ENCODE results near the gene HNF4A.

The HNF4A gene

DNA sequence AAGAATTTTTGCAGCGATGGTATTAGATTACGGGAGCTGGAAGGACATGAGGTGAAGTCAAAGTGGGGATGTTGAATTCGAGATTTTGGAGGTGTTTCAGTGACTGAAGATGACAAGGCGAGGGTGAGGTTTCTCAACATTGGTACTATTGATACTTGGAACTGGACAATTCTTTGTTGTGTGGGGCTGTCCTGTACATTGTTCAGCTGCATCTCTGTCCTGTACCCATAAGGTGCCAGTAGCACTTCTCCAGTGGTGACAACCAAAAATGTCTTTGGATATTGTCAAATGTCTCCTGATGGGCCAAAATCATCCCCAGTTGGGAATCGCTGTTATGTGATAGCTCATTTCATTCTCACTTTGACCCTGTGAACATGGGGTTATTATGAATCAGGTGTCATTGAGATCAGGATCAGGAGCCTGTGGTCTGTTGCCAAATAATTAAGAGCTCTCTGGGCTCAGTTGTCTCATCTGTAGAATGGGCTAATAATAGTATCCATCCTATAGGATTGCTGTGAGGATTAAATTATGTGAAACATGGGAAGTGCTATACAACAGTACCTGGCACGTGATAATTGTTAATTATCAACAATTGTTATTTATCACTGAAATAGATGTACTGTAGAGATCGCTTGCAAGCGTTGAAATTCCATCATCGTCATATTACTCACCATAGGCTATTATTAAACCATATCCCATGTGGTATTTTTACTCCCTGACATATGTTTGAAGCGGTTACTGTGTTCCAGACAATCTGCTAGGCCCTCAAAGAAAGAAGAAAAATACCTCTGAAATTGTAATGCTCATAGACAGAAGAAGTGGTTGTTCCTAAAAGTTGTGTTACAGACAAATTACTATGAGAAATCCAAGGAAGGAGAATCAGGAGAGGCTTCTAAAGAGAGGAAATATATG lies 71.6 kb downstream of the HNF4A start:
- DNase-seq = no peak
- ATAC-seq = no peak

DNA sequence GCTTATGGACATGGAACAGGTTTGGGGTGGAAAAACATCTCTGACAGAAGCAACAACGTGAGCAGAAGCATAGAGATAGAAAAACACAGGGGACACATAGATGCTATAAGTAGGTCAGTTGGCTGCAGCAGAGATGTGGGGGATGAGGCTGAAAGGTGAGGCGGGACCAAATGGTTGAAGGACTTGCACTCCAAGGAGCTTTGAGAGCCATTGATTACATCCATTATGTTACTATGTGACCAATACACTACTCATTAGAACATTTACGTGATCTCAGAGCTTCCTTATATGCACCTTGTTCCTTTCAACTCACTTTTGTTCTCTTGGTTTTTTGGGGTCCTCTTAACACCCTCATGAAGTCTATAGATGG lies 72.3 kb downstream of the HNF4A start:
- no peak for ATAC-seq
- DNase-seq = no peak

DNA sequence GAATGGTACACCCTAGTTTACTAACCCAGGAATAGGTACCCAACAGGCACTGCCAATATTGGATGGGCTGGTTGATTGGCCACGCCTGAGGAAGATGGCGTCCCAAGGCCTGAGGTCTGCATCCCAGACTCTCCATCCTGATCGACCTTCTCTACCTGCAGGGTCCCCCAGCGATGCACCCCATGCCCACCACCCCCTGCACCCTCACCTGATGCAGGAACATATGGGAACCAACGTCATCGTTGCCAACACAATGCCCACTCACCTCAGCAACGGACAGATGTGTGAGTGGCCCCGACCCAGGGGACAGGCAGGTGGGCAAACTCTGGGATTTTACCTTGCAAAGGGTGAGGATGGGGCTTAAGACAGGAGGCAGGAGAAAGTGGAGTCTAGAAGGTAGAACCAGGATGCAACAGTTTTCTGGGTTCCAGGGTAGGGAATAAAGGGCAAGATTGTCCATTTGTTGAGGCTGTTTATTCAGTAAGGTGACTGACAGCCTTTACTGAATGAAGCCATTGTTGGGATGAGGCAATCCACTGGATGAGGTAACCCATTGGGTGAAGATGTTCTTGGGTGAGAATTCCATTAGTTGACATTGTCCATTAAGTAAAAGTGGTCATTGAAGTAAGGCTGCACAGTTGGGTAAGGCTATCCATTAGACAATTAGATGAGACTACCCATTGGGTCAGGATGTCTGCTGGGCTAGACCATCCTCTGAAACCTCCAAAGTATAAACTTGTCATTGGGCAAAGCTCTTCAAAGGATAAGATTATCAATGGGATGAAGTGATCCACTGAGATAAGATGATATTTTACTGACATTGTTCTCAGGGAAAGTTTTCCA lies 72.9 kb downstream of the HNF4A start:
- DNase-seq (no peak), ATAC-seq (no peak)

DNA sequence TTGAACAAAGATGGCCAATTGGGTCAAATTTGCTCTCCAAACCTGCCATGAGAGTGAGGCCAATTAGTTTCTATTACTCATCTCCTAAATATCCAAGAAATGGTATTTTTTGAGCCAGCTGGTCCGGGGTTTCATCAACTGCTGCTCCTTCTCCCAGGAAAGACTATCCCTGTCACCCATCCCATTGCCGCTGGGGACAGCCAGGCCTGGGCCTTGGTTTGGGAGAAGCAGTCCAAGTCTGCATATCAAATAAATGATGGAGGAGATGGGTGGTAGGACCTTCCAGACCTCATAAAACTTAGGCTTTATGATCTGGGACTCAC lies 73.5 kb downstream of the HNF4A start:
- DNase-seq (no peak), ATAC-seq (no peak)

DNA sequence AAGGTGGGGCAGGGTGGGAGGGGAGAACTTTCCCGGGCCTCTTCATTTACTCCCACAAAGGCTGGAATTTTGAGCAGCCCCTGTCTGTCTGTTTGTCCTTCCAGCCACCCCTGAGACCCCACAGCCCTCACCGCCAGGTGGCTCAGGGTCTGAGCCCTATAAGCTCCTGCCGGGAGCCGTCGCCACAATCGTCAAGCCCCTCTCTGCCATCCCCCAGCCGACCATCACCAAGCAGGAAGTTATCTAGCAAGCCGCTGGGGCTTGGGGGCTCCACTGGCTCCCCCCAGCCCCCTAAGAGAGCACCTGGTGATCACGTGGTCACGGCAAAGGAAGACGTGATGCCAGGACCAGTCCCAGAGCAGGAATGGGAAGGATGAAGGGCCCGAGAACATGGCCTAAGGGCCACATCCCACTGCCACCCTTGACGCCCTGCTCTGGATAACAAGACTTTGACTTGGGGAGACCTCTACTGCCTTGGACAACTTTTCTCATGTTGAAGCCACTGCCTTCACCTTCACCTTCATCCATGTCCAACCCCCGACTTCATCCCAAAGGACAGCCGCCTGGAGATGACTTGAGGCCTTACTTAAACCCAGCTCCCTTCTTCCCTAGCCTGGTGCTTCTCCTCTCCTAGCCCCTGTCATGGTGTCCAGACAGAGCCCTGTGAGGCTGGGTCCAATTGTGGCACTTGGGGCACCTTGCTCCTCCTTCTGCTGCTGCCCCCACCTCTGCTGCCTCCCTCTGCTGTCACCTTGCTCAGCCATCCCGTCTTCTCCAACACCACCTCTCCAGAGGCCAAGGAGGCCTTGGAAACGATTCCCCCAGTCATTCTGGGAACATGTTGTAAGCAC lies 74.1 kb downstream of the HNF4A start:
- ATAC-seq = no peak

DNA sequence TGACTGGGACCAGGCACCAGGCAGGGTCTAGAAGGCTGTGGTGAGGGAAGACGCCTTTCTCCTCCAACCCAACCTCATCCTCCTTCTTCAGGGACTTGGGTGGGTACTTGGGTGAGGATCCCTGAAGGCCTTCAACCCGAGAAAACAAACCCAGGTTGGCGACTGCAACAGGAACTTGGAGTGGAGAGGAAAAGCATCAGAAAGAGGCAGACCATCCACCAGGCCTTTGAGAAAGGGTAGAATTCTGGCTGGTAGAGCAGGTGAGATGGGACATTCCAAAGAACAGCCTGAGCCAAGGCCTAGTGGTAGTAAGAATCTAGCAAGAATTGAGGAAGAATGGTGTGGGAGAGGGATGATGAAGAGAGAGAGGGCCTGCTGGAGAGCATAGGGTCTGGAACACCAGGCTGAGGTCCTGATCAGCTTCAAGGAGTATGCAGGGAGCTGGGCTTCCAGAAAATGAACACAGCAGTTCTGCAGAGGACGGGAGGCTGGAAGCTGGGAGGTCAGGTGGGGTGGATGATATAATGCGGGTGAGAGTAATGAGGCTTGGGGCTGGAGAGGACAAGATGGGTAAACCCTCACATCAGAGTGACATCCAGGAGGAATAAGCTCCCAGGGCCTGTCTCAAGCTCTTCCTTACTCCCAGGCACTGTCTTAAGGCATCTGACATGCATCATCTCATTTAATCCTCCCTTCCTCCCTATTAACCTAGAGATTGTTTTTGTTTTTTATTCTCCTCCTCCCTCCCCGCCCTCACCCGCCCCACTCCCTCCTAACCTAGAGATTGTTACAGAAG lies 75.0 kb downstream of the HNF4A start:
- no peak for DNase-seq
- ATAC-seq = no peak

More for the DNA sequence above, 74.1 kb downstream of the HNF4A start:
- no peak for DNase-seq

DNA sequence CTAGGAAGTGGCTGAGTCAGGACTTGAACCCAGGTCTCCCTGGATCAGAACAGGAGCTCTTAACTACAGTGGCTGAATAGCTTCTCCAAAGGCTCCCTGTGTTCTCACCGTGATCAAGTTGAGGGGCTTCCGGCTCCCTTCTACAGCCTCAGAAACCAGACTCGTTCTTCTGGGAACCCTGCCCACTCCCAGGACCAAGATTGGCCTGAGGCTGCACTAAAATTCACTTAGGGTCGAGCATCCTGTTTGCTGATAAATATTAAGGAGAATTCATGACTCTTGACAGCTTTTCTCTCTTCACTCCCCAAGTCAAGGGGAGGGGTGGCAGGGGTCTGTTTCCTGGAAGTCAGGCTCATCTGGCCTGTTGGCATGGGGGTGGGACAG lies 75.6 kb downstream of the HNF4A start:
- DNase-seq (no peak), ATAC-seq (no peak)

DNA sequence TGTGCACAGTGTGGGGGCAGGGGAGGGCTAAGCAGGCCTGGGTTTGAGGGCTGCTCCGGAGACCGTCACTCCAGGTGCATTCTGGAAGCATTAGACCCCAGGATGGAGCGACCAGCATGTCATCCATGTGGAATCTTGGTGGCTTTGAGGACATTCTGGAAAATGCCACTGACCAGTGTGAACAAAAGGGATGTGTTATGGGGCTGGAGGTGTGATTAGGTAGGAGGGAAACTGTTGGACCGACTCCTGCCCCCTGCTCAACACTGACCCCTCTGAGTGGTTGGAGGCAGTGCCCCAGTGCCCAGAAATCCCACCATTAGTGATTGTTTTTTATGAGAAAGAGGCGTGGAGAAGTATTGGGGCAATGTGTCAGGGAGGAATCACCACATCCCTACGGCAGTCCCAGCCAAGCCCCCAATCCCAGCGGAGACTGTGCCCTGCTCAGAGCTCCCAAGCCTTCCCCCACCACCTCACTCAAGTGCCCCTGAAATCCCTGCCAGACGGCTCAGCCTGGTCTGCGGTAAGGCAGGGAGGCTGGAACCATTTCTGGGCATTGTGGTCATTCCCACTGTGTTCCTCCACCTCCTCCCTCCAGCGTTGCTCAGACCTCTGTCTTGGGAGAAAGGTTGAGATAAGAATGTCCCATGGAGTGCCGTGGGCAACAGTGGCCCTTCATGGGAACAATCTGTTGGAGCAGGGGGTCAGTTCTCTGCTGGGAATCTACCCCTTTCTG lies 76.2 kb downstream of the HNF4A start:
- DNase-seq (no peak), ATAC-seq (no peak)

DNA sequence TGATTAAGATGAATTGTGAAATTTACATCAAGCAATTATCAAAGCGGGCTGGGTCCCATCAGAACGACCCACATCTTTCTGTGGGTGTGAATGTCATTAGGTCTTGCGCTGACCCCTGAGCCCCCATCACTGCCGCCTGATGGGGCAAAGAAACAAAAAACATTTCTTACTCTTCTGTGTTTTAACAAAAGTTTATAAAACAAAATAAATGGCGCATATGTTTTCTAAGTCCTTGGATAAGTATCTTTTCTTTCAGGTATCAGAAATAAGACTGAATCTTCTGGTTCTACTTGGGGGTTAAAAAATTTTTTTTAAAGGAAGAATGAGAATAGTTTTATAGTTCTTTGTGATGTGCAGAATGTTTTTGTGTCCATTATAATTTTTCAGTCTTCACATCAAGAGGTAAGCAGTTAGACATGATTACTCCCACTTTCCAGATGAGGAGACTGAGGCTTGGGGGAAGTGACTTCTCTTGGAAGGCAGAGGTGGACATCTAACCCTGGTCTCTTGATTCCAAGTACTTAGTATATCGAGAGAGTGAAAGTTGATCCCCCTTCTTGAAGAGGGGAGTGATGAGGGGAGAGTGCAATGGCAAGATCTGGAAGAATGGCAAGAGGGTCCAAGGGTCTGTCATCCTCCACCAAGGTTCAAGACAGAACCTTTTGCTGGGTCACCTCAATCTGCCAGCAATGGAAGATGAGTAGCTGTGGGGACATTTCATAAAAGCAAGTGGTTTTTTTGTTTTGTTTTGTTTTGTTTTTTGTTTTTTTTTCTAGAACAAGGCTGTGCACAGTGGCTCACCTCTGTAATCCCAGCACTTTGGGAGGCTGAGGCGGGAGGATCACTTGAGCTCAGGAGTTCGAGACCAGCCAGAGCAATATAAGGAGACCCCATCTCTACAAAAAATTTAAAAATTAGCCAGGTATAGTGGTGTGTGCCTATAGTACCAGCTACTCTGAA lies 77.4 kb downstream of the HNF4A start:
- DNase-seq (no peak), ATAC-seq (no peak)

DNA sequence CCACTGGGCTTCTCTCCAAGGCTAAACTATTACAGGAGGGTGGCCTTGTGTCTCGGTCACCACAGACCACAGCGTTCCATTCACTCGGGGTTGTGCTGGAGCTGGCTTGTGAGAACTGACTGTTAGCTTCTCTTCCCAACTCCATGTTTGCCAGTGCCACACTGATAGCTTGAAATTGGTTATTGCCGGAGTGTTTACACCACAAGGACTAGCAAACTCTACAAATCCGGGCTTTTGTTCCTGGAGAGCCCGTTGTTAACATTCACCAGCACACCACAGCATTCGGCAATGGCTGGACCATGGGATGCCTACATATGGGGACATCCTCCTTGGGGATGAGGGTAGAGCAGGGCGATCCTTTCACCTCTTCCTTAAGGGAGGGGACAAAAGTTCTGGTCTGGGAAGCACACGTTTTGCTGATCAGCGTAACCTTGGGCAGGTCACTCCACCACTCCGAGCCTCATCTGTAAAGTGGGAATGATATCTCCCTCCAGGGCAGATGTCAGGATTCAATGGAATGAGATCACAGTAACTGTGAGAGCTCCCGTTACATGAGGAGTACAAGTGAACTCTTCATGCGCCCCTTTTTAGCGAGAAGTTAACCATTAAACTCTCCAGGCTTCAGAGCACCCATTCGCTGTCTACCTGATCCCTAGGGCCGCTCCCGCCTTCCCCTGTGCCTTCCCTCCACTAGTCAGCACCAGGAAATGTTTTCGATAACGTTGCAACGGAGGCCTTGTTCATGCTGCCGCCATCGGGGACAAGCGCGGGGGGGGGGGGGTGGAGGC lies 78.4 kb downstream of the HNF4A start:
- no peak for DNase-seq
- ATAC-seq = no peak

DNA sequence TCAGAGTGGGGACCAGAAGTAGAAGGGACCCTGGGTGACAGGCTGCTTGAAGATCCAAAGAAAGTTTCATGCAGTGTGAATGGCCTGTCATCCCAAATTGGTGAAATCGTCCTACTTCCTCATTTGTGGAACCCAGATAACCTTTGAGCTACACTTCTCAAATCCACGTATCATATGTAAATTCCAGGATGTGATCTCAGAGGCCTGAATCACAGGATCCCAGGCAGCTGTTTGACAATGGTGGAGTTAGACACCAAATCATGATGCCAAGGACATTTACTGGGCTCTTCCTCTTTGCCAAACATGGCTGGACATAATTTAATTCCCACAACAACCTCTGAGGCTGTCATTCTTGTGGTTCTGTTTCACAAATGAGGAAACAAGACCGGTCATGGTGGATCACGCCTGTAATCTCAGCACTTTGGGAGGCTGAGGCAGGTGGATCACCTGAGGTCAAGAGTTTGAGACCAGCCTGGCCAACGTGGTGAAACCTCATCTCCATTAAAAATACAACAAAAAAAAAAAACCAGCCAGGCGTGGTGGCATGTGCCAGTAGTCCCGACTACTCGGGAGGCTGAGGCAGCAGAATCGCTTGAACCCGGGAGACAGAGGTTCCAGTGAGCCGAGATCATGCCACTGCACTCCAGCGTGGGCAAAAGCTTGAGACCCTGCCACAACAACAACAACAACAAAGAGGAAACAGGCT lies 80.3 kb downstream of the HNF4A start:
- DNase-seq = no peak
- ATAC-seq = no peak

DNA sequence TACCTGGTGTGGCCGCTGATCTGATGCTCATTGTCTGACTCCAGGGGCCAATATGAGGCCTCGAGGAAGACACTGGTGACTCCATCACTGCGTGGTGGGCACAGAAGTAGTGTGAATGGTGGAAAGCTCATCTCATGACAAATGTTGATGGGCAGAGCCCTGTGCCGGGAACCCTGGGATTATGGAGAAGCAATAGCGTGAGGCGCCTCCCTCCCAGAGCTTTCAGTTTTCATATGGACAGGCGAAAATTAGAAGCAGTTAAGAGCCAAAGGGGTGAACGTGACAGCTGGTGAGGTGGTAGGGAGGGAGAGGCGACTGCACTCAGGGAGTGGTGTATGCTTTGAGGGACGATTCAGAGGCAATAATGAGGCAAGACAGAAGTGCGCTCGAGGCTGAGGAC lies 80.9 kb downstream of the HNF4A start:
- ATAC-seq (no peak), DNase-seq (no peak)

DNA sequence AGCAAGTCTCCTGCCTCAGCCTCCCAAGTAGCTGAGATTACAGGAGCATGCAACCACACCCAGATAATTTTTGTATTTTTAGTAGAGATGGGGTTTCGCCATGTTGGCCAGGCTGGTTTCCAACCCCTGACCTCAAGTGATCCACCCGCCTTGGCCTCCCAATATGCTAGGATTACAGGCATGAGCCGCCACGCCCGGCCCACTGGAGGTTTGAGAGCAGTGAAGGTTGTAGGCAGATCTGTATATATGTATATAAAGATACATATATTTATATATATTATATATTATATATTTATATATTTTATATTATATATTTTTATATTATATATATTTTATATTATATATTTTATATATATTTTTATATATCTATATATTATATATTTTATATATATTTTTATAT lies 82.0 kb downstream of the HNF4A start:
- DNase-seq (no peak), ATAC-seq (no peak)

DNA sequence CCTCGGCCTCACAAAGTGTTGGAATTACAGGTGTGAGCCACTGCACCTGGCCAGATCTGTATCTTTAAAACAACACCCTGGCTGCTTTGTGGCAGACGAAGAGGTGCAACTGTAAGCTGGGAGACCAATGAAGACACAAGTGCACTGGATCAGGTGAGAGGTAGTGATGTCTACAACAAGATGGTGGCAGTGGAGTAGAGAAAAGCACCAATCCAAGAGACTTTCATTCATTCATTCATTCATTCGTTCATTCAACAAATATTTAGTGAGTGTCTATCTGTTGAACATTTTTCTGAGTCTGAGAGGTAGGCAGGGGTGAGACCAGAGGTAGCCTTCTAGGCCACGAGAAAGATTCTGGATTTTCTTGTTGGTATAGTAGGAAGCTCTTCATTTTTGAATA lies 83.3 kb downstream of the HNF4A start:
- DNase-seq = no peak
- ATAC-seq = no peak

DNA sequence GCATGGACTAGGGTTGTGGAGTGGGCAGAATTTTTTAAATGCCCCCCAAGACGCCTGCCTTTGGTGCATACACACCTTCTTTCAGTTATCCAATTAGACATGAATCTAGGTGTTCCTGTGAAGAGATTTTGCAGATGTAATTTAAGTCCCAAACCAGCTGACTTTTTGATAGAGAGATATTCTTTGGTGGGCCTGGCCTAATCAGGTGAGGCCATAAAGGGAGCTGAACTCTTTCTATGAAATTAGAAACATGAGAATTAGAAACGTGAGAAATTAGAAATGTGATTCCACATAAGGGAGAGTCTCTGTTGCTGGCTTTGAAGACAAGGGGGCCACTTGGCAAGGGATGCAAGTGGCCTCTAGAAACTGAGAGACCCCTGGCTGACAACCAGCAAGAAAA lies 83.8 kb downstream of the HNF4A start:
- ATAC-seq = no peak
- no peak for DNase-seq

DNA sequence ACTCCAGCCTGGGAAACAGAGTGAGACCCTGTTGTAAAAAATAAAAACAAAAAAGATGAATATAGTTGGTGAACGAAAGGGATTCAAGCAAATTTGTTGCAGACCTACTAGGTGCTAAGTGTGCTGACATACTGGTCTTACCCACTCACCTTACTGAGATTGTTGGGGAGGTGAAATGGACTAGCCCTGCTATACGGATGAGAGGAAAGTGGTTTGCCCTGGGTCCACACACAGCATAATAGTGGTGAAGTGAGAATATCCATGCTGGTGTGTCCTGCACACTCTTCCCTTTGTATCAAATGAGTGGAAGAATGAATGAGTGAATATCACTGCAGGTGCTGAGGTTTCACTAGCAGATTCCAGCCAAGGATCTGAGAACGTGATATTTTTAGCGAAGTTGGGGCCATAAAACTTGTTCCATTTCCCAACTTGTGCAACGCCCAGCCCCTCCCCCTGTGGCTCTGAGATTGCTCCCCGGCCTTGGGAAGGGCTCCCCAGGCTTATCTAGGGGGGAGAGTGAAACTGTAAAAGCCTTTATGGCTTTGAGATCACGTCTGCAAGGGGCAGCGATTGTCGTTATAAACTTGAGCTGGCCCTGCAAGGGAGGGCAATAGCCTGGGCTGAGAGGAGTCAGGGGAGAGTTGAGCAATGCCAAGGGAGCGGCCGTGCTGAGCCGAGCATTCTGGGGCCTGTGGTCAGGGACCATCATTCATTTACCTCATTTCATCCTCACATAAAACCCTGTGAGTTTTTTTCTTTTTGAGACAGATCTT lies 87.0 kb downstream of the HNF4A start:
- DNase-seq = no peak
- ATAC-seq = no peak
